Measurements from ENCODE around the gene ATP1A3.

The ATP1A3 gene

DNA sequence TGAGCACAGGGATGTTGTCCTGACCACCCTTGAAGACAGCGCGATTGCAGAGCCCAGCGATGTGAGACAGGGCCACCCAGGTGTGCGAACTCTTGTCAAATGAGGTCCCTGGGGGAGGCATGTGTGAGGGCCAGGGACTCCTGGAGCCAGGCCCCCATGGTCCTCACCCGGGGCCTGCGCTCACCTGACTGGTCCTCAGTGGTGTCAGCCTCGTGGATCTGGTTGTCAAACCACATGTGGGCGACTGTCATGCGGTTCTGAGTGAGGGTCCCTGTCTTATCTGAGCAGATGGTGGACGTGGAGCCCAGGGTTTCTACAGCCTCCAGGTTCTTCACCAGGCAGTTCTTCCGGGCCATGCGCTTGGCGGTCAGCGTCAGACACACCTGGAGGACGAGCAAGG, 12.3 kb downstream of the ATP1A3 start:
- Histone ChIP-seq H2AFZ (ENCODE audit: low read length, unreplicated experiment) (no peak overlapping the region), H3K4me3 (ENCODE audit: low read depth, low read length) (no peak overlapping the region), H3K27me3 (ENCODE audit: insufficient read depth, low read length) (no peaks in the 10 kb centered on the region), H3K4me1 (ENCODE audit: control insufficient read depth, insufficient read depth, low read length, unreplicated experiment) (no peaks in the 10 kb centered on the region), H3K27ac (ENCODE audit: low read depth, low read length) (no peak overlapping the region), H3K79me2 (ENCODE audit: control insufficient read depth, insufficient read depth, low read length, unreplicated experiment) (no peaks in the 10 kb centered on the region), H3K36me3 (ENCODE audit: insufficient read depth, low read length) (no peaks in the 10 kb centered on the region)

DNA sequence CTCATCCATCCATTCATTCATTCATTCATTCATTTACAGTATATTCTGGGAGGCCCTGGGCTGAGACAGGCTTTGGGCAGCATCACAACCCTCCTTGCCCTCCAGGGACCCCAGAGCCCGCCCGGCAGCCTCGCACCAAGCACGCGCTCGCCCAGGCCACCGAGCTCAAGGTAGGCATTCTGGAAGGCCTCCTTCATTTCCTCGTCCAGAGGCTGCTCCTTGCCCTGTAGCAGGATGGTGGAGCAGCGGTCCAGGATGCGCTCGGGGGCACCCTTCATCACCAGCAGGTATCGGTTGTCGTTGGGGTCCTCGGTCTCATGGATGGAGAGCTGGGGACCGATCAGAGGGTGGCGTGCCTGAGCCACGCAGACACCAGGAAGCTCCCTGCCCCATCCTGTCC, 15.6 kb downstream of the ATP1A3 start:
- no peaks in the 10 kb centered on the region for H3K4me1 ChIP-seq (ENCODE audit: control insufficient read depth, insufficient read depth, low read length, unreplicated experiment)
- no peaks in the 10 kb centered on the region for H3K36me3 ChIP-seq (ENCODE audit: insufficient read depth, low read length)
- no peak overlapping the region for H2AFZ ChIP-seq (ENCODE audit: low read length, unreplicated experiment)
- no peaks in the 10 kb centered on the region for H3K27me3 ChIP-seq (ENCODE audit: insufficient read depth, low read length)
- H3K27ac ChIP-seq (ENCODE audit: low read depth, low read length) = no peak overlapping the region
- no peak overlapping the region for H3K4me3 ChIP-seq (ENCODE audit: low read depth, low read length)
- H3K79me2 ChIP-seq (ENCODE audit: control insufficient read depth, insufficient read depth, low read length, unreplicated experiment) = no peaks in the 10 kb centered on the region

DNA sequence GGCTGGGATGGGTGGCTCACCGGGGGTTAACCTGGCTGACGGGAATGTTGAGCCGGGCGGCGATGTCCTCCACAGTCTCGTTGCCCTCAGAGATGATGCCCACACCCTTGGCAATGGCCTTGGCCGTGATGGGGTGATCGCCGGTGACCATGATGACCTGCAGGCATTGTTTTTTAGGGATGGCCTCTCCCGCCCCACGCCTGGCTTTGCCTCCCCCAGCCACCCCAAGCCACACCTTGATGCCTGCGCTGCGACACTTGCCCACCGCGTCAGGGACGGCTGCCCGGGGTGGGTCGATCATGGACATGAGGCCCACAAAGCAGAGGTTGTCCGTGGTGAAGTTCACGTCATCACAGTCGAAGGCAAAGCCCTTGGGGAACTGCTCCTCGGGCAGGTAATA, 16.1 kb downstream of the ATP1A3 start:
- H3K4me3 ChIP-seq (ENCODE audit: low read depth, low read length) = no peak overlapping the region
- no peak overlapping the region for H3K27ac ChIP-seq (ENCODE audit: low read depth, low read length)
- no peaks in the 10 kb centered on the region for H3K36me3 ChIP-seq (ENCODE audit: insufficient read depth, low read length)
- no peak overlapping the region for H2AFZ ChIP-seq (ENCODE audit: low read length, unreplicated experiment)
- H3K27me3 ChIP-seq (ENCODE audit: insufficient read depth, low read length) = no peaks in the 10 kb centered on the region
- H3K4me1 ChIP-seq (ENCODE audit: control insufficient read depth, insufficient read depth, low read length, unreplicated experiment) = no peaks in the 10 kb centered on the region
- no peaks in the 10 kb centered on the region for H3K79me2 ChIP-seq (ENCODE audit: control insufficient read depth, insufficient read depth, low read length, unreplicated experiment)

DNA sequence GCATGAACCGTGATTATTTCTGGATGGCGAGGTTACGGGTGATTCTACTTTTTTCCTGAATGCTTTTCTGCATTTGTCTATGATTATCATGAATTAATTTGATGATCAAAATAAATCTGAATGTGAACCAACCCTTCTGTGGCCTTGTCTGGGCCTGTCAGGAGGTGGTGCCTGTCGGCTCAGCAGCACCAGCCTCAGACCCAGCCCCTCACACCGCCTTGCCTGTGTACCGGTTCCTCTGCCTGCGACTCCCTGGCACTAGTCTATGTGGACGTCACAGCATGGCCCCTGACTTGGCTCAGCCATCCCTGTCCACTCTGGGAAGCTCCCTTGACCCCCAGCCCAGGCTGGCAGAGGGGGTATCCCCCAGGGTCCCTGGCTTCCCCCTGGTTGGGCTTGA, 19.4 kb downstream of the ATP1A3 start:
- Histone ChIP-seq H2AFZ (ENCODE audit: low read length, unreplicated experiment) (no peak overlapping the region), H3K27me3 (ENCODE audit: insufficient read depth, low read length) (no peaks in the 10 kb centered on the region)

DNA sequence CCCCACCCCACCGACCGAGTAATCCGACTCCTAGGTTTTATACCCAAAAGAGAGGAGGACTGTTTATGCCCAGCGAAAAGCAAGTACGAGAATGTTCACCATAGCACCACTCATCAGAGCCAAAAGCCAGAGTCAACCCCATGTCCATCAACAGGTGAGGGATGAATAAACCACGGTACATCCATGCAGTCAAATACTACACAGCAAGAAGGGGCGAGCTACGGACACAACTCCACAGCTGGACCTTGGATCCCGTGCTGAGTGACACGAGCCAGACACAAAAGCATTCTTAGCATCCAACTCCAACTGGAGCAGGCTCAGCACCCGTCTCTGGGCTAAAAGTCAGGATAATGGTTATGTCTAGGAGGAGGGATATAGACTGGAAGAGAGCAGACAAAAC, 22.7 kb downstream of the ATP1A3 start:
- Histone ChIP-seq H2AFZ (ENCODE audit: low read length, unreplicated experiment) (no peak overlapping the region), H3K4me3 (ENCODE audit: low read depth, low read length) (no peak overlapping the region), H3K4me1 (ENCODE audit: control insufficient read depth, insufficient read depth, low read length, unreplicated experiment) (no peaks in the 10 kb centered on the region), H3K79me2 (ENCODE audit: control insufficient read depth, insufficient read depth, low read length, unreplicated experiment) (no peaks in the 10 kb centered on the region), H3K36me3 (ENCODE audit: insufficient read depth, low read length) (no peaks in the 10 kb centered on the region), H3K27ac (ENCODE audit: low read depth, low read length) (no peak overlapping the region), H3K27me3 (ENCODE audit: insufficient read depth, low read length) (no peaks in the 10 kb centered on the region)

More for the DNA sequence above, 19.4 kb downstream of the ATP1A3 start:
- Histone ChIP-seq H3K79me2 (ENCODE audit: control insufficient read depth, insufficient read depth, low read length, unreplicated experiment) (no peaks in the 10 kb centered on the region), H3K4me1 (ENCODE audit: control insufficient read depth, insufficient read depth, low read length, unreplicated experiment) (no peaks in the 10 kb centered on the region), H3K27ac (ENCODE audit: low read depth, low read length) (no peak overlapping the region), H3K36me3 (ENCODE audit: insufficient read depth, low read length) (no peaks in the 10 kb centered on the region), H3K4me3 (ENCODE audit: low read depth, low read length) (no peak overlapping the region)

DNA sequence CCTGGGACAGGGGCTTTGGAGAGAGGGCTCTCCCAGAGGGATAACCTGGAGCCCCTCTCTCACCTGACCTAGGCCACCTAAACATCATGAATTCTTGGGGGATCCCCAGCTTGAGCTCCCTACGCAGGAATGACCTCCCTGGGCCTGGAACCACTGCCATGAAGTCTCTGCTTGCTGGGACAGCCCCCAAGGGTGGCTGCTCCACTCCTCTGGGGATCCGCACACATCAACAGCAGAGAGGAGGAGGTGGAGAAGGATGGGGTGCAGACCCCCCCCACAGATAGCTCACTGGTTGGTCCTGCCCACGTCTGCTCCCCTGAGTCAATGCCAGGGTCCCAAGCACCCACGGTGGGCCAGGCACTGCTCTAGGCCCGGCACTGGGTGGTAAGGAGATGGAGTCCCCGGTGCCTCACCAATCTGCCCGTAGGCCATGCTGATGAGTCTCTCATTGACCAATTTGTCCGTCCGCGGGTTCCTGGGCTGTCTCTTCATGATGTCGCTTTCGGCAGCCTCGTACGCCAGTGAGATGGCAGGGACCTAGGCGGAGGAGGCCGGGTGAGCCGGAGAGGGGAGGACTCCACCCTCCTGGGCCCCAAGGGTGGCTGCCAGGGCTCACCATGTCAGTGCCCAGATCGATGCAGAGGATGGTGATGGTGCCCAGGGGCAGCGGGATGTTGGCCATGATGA, 24.1 kb downstream of the ATP1A3 start:
- Histone ChIP-seq H3K27me3 (ENCODE audit: insufficient read depth, low read length) (no peaks in the 10 kb centered on the region), H3K4me1 (ENCODE audit: control insufficient read depth, insufficient read depth, low read length, unreplicated experiment) (no peaks in the 10 kb centered on the region), H3K27ac (ENCODE audit: low read depth, low read length) (no peak overlapping the region), H3K79me2 (ENCODE audit: control insufficient read depth, insufficient read depth, low read length, unreplicated experiment) (no peaks in the 10 kb centered on the region), H3K4me3 (ENCODE audit: low read depth, low read length) (no peak overlapping the region), H3K36me3 (ENCODE audit: insufficient read depth, low read length) (no peaks in the 10 kb centered on the region), H2AFZ (ENCODE audit: low read length, unreplicated experiment) (no peak overlapping the region)

DNA sequence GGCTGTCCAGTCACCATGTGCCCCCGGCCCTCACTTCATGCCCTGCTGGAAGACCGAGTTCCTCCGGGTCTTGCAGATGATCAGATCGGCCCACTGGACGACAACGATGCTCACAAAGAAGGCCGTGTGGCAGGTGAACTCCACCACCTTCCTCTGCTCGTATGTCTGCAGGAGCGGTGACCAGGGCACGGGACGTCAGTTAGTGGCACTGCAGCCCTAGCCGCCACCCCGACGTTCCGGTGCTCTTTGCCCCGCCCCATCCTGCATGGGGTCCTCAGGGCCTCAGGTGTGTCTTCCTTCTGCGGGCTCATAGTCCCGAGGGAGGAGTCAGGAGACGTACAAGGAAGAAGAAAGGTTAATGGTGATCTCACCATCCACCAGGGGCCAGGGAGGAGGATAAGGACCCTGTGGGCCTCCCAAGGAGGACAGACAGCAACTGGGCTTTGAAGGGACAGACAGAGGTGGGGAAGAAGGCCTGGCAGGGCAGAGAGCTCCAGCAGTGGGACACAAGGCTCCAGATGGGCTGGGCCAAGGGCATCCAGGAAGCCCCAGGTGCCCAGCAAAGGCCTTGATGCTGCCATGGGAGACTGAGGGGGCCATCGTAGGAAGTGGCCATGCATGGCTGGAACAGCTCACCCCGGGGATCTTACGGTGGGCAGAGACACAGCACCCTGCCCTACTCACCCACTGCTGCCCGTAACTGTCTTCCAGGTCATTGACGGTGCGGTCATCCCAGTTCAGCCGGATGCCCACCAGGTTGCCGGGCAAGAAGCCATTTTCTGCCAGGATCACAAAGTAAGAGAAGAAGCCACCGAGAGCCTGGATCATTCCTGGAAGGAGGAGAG, 25.1 kb downstream of the ATP1A3 start:
- H3K27ac ChIP-seq (ENCODE audit: low read depth, low read length) = no peak overlapping the region
- H3K4me3 ChIP-seq (ENCODE audit: low read depth, low read length) = no peak overlapping the region
- no peaks in the 10 kb centered on the region for H3K4me1 ChIP-seq (ENCODE audit: control insufficient read depth, insufficient read depth, low read length, unreplicated experiment)
- H3K36me3 ChIP-seq (ENCODE audit: insufficient read depth, low read length) = no peaks in the 10 kb centered on the region
- no peaks in the 10 kb centered on the region for H3K79me2 ChIP-seq (ENCODE audit: control insufficient read depth, insufficient read depth, low read length, unreplicated experiment)
- no peak overlapping the region for H2AFZ ChIP-seq (ENCODE audit: low read length, unreplicated experiment)
- no peaks in the 10 kb centered on the region for H3K27me3 ChIP-seq (ENCODE audit: insufficient read depth, low read length)

DNA sequence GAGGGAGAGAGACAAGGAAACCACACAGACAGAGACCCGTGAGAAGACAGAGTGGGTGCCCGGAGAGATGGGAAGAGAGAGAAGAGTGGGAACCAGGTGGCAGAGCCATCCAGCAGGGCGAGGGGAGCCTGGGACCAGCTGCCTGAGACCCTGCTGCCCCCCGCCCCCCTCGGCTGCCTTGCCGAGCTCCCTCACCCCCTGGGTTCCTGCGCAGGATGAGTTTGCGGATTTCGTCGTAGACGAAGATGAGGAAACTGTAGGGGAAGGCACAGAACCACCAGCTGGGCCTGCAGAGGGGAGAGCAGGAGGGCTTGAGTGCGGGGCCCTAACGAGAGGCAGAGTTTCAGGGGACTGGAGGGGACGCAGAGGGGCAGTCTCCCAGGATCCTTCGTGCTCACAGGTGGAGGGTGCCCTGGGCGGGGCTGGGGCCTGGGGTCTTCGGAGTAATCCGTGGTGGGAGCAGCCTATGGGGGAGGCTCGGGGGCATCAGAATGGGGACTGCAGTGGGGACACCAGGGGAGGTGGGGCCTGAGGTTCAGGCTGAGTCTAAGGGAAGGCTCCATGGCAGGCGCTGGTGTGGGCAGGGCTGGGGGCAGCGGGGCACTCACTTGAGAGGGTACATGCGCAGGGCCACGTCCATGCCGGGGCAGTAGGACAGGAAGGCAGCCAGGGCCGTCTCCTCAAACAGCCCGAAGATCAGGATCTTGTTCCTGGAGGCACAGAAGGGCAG, 26.8 kb downstream of the ATP1A3 start:
- Histone ChIP-seq H2AFZ (ENCODE audit: low read length, unreplicated experiment) (no peak overlapping the region), H3K4me1 (ENCODE audit: control insufficient read depth, insufficient read depth, low read length, unreplicated experiment) (no peaks in the 10 kb centered on the region), H3K4me3 (ENCODE audit: low read depth, low read length) (no peak overlapping the region), H3K27me3 (ENCODE audit: insufficient read depth, low read length) (no peaks in the 10 kb centered on the region), H3K79me2 (ENCODE audit: control insufficient read depth, insufficient read depth, low read length, unreplicated experiment) (no peaks in the 10 kb centered on the region), H3K36me3 (ENCODE audit: insufficient read depth, low read length) (no peaks in the 10 kb centered on the region), H3K27ac (ENCODE audit: low read depth, low read length) (no peak overlapping the region)

DNA sequence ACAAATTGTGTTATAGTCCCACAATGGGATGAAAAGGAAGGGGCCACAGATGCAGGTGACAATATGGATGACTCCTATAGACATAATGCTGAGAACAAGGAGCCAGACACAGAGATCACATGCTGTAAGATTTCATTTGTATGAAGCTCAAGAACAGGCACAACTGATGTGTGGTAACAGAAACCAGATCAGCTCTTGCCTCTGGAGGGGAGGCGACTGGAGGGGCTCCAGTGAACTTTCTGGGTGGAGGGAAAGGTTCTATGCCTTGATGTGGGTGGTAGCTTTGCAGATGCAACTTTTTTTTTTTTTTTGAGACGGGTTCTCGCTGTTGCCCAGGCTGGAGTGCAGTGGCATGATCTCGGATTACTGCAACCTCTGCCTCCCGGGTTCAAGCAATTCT, 28.9 kb downstream of the ATP1A3 start:
- no peak overlapping the region for H3K27ac ChIP-seq (ENCODE audit: low read depth, low read length)
- H3K27me3 ChIP-seq (ENCODE audit: insufficient read depth, low read length) = no peaks in the 10 kb centered on the region
- H3K4me3 ChIP-seq (ENCODE audit: low read depth, low read length) = no peak overlapping the region
- H3K4me1 ChIP-seq (ENCODE audit: control insufficient read depth, insufficient read depth, low read length, unreplicated experiment) = no peaks in the 10 kb centered on the region
- H2AFZ ChIP-seq (ENCODE audit: low read length, unreplicated experiment) = no peak overlapping the region
- H3K79me2 ChIP-seq (ENCODE audit: control insufficient read depth, insufficient read depth, low read length, unreplicated experiment) = no peaks in the 10 kb centered on the region
- no peaks in the 10 kb centered on the region for H3K36me3 ChIP-seq (ENCODE audit: insufficient read depth, low read length)

DNA sequence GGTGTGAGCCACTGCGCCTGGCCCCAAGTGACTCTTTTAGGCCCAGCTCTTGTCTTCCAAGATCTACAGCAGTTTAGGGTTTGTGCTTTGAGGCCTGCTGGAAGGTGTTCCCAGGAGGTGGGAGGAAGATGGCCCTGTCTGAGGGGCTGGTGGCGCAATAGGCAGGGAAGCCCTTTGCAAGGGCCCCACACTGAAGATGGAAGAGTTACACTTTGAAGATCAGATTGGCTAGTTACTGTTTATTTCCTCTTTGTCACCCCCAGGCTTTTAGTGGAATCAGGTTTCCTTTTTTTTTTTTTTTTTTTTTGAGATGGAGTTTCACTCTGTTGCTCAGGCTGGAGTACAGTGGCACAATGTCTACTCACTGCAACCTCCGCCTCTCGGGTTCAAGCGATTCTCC, 33.1 kb downstream of the ATP1A3 start:
- no peak overlapping the region for H3K4me3 ChIP-seq (ENCODE audit: low read depth, low read length)
- peaks cover 7% of the 10 kb centered on the region for H3K4me1 ChIP-seq (ENCODE audit: control insufficient read depth, insufficient read depth, low read length, unreplicated experiment)
- H3K27me3 ChIP-seq (ENCODE audit: insufficient read depth, low read length) = no peaks in the 10 kb centered on the region
- H3K27ac ChIP-seq (ENCODE audit: low read depth, low read length) = no peak overlapping the region
- no peak overlapping the region for H2AFZ ChIP-seq (ENCODE audit: low read length, unreplicated experiment)
- H3K79me2 ChIP-seq (ENCODE audit: control insufficient read depth, insufficient read depth, low read length, unreplicated experiment) = no peaks in the 10 kb centered on the region
- no peaks in the 10 kb centered on the region for H3K36me3 ChIP-seq (ENCODE audit: insufficient read depth, low read length)

Data from ACC112 (cell line).